Measurements from ENCODE around the gene POLR1A. TPM values are rescaled to one million over a fixed set of nuclear protein-coding genes. Genes with fewer than 3 reads are reported as not detected.

The POLR1A gene
- total RNA-seq, 1 donor from 2014 or later = 27.0 TPM

DNA sequence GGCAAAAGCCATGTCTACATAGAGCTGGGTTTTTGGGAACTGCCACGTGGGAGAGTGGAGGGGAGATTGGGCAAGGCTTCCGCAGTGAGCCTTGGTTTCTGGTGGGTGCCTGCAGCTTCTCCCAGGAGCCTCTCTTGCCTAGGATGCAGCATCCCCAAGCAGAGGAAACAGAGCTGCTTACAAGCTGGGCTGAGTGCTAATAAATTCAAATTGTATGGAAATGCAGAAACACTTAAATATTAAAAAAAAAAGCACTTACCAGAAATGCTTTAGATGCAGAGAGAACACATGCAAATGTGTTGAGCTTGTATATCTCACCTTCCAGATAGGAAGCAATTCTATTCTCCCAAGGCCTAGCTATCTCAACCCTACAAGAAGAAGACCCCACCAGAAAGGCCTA is 120.9 kb downstream of the POLR1A start:
- no peak for DNase-seq (ENCODE audit: extremely low read depth, low read depth, low spot score)

GRCh38 chr2:85983766-85984165 is 121.9 kb downstream of the POLR1A start:
- no peak for DNase-seq (ENCODE audit: extremely low read depth, low read depth, low spot score)

- no peak for DNase-seq (ENCODE audit: extremely low read depth, low read depth, low spot score)
Measured at GRCh38 chr2:85981579-85982247, 124.0 kb downstream of the POLR1A start.

DNA sequence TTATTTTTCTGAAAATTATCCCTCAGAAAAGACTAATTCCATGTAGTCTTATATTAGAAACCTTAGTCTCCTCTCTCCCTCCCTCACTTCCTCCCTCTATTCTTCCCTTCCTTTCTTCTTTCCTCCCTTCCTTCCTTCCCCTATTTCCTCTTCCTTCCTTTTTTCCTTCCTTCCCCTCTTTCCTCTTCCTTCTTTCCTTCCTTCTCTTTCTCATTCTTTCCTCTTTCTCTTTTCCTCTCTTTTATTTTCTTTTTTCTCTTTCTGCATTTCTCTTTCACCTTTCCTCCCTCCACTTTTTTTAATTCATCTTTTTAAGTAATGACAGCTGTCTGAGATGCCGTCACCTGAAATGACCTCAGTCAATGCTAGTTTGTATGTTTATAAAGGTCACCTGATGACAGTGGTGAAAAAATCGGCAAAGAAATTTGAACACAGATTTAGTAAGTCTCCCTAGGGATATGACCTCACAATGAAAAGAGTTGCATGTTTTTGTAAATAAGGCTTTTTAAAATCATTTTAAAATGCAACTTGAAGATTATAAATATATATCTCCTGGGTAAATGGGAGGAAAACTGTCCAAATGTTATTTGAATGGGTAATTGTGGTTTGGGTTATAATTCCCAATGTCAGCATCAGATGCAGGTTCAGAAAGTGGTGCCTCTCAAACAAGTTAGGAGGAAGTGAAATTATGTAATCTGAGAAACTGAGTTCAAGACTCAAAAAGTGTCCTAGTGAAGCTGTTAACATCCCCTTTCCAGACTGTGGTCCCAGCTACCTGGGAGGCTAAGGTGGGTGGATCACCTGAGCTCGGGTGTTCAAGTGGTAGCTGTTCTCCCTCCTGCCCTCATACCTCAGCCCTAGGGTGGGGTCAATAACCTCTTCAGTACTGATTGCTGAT is 126.6 kb downstream of the POLR1A start:
- no peak for DNase-seq (ENCODE audit: extremely low read depth, low read depth, low spot score)

GRCh38 chr2:85976106-85976920 is 129.4 kb downstream of the POLR1A start:
- no peak for DNase-seq (ENCODE audit: extremely low read depth, low read depth, low spot score)

GRCh38 chr2:85975581-85975980 is 130.1 kb downstream of the POLR1A start:
- no peak for DNase-seq (ENCODE audit: extremely low read depth, low read depth, low spot score)

DNA sequence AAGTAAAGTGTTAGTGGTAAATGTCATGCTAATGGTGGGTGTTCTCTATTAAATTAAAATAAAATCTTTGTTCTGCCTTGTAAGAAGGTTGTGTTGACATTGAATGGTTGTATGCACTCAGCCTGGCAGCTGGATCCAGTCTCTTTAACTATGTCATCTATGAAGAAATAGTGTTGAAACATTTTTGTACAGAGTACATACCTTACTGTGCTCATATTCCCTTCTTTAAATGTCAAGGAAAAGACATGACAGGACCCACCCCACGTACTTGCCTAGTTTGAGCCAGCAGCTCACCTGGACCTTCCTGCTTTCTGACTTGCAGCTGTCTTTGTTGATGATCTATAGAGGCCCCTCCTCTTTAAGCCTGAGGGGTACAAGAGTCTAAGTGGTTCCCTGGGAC is 131.3 kb downstream of the POLR1A start:
- no peak for DNase-seq (ENCODE audit: extremely low read depth, low read depth, low spot score)

DNA sequence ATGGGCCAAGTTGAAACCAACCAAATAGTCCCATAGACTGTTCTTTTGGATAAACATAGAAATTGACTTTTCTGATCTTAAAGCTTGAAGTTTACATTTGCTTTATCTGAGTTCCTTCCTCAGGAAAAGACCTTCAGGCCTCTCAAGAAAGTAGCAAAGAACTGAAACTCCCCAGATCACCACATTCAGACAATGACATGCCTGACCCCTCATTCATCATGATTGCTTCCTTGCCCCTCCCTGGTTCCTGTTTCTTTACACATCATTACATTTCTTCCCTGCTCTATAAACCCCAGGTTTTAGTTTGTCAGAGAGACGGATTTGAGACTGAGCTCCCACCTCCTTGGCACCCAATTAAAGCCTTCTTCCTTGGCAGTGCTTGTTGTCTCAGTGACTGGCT is 133.3 kb downstream of the POLR1A start:
- no peak for DNase-seq (ENCODE audit: extremely low read depth, low read depth, low spot score)

DNA sequence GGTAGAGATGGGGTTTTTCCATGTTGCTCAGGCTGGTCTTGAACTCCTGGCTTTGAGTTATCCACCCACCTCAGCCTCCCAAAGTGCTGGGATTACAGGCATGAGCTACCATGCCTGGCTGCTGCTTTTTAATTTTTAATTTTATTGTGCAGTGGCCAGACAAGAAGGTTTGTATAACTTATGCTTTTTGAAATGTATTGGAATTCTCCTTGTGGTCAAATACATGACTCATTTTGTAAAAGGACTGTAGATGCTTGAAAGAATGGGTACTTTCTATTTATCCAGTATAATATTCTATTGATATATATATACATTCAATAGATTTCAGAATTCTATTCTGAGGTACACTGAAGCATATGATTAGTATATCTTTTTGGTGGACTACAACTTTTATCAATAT is 134.3 kb downstream of the POLR1A start:
- no peak for DNase-seq (ENCODE audit: extremely low read depth, low read depth, low spot score)

Other genes with a start within 250 kb of the POLR1A start
- 28.3 and 33.4 TPM in 2 replicates for gene ST3GAL5, start 216.9 kb downstream of the POLR1A start, total RNA-seq
- gene PTCD3, start 349 bp upstream of the POLR1A start, total RNA-seq = 30.8 and 106 TPM in 2 replicates
- gene IMMT, start 89.6 kb upstream of the POLR1A start, total RNA-seq = 72.7 and 85.3 TPM in 2 replicates
- 28.8 and 32.9 TPM in 2 replicates for gene MRPL35, start 93.6 kb upstream of the POLR1A start, total RNA-seq
- 0.05 and 0.06 TPM in 2 replicates for gene REEP1, start 231.7 kb upstream of the POLR1A start, total RNA-seq

Measured in glomerular endothelial cell (primary cell).